Kidney epithelial cell (primary cell): Measurements from ENCODE around the gene ETNPPL. TPM values are rescaled to one million over a fixed set of nuclear protein-coding genes. Genes with fewer than 3 reads are reported as not detected.

Experiments used
- DNase-seq: peaks from one replicate; pipeline ENCODE4 v3.0.0-alpha.2; 2010; ENCODE audit warnings: low read depth
- H3K27me3 ChIP-seq: 2 replicates; pipeline ENCODE4 v1.6.0; 2011; ENCODE audit warnings: low read length; ENCODE audit not compliant: control insufficient read depth, insufficient read depth
- H3K36me3 ChIP-seq: 2 replicates; pipeline ENCODE4 v1.5.1; 2011; ENCODE audit warnings: low read length; ENCODE audit not compliant: control insufficient read depth, insufficient read depth
- H3K4me3 ChIP-seq: 2 replicates; pipeline ENCODE4 v1.5.1; 2011; ENCODE audit warnings: low read depth, mild to moderate bottlenecking, control low read depth, low read length
- total RNA-seq: library from RNA; depleted of rRNA; stranded (reverse); fragments of >200 nt; gene quantifications from 2 replicates; pipeline ENCODE4 v1.2.3, GENCODE V29; 2015
- TF ChIP-seq, protein P1 (sequence below): IDR thresholded peaks from 2 replicates; pipeline ENCODE4 v1.5.1; 2011; ENCODE audit warnings: mild to moderate bottlenecking, moderate library complexity, low read length, control low read depth, inconsistent platforms; ENCODE audit not compliant: insufficient read depth, poor library complexity, severe bottlenecking

Gene ETNPPL
- total RNA-seq, 1 donor from 2014 or later: 0.04 TPM

DNA sequence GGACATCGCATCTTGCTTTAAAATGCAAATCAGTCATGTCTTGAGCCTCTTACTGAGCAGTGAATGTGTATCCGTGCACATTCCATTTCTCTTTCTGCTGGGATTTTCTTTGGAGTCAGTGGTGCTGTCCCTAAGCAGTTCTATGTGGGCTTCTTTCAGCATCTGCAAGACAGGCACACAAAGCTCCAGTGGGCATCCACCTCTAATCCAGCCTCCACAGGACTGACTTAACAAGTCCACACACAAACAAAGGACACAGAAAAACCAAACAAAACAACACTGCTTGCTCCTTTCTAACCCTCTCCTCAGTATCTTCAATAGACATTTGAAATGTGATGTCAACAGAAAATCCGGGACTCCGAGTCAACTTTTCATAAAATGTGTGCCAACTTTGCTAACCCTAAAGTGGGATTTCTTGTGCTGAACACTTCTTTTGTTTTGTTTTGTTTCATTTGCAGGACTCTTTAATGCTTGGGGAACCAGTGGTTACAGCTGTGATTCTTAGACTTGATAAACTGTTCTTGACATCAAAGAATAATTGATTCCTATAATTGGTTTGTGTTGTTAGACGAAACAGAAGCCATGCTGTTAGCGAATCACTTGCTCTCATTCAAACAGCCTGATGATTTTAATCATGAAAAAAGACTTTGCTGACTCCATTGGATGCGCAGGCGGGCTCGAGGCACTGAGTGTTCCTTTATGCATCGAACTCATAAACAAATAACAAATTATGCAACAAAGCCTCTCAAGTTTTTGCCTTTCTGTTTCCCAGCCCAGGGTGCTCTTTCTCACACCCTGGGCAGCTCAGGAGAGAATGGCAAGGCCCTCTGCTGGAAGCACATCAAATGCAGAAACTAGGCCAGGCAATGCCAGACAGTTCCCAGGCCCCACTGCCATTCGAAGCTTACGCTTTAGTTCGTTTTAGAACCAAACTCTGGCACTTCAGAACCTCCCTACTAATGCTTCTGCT, 20.1 kb downstream of the ETNPPL start:
- no peak for DNase-seq
- H3K36me3 ChIP-seq: no peaks in the 10 kb centered on the region
- TF ChIP-seq, protein P1, sequence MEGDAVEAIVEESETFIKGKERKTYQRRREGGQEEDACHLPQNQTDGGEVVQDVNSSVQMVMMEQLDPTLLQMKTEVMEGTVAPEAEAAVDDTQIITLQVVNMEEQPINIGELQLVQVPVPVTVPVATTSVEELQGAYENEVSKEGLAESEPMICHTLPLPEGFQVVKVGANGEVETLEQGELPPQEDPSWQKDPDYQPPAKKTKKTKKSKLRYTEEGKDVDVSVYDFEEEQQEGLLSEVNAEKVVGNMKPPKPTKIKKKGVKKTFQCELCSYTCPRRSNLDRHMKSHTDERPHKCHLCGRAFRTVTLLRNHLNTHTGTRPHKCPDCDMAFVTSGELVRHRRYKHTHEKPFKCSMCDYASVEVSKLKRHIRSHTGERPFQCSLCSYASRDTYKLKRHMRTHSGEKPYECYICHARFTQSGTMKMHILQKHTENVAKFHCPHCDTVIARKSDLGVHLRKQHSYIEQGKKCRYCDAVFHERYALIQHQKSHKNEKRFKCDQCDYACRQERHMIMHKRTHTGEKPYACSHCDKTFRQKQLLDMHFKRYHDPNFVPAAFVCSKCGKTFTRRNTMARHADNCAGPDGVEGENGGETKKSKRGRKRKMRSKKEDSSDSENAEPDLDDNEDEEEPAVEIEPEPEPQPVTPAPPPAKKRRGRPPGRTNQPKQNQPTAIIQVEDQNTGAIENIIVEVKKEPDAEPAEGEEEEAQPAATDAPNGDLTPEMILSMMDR: no peak
- H3K27me3 ChIP-seq: no peaks in the 10 kb centered on the region
- no peak overlapping the region for H3K4me3 ChIP-seq

GRCh38 chr4:108738003-108738706, 24.7 kb downstream of the ETNPPL start:
- no peak for DNase-seq
- H3K4me3 ChIP-seq: no peak overlapping the region
- TF ChIP-seq, protein P1: no peak
- no peaks in the 10 kb centered on the region for H3K27me3 ChIP-seq
- H3K36me3 ChIP-seq: no peaks in the 10 kb centered on the region

GRCh38 chr4:108731006-108731405, 31.8 kb downstream of the ETNPPL start:
- H3K36me3 ChIP-seq: no peaks in the 10 kb centered on the region
- TF ChIP-seq, protein P1: no peak
- H3K27me3 ChIP-seq: peaks cover 2% of the 10 kb centered on the region
- DNase-seq: no peak
- H3K4me3 ChIP-seq: no peak overlapping the region

DNA sequence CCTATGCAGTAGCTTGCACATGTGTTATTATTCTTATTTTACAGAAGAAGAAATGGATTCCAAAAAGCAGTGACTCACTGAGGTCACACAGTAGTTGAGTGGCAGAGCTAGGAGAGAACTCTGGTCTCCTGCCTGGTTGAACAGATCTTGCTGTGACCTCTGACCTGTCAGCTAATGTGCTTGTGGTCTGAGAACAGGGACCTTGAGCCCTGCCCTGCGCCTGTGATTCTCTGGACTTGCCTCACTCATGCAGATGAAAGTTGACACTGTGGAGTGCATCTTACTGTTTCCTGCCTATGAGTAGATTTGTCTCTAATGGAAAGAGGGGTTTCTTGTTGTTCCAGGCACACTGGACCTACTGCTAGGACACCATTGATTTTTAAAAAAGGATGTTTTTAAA, 32.3 kb downstream of the ETNPPL start:
- no peaks in the 10 kb centered on the region for H3K36me3 ChIP-seq
- TF ChIP-seq, protein P1: no peak
- H3K4me3 ChIP-seq: no peak overlapping the region
- no peak for DNase-seq
- peaks cover 2% of the 10 kb centered on the region for H3K27me3 ChIP-seq

DNA sequence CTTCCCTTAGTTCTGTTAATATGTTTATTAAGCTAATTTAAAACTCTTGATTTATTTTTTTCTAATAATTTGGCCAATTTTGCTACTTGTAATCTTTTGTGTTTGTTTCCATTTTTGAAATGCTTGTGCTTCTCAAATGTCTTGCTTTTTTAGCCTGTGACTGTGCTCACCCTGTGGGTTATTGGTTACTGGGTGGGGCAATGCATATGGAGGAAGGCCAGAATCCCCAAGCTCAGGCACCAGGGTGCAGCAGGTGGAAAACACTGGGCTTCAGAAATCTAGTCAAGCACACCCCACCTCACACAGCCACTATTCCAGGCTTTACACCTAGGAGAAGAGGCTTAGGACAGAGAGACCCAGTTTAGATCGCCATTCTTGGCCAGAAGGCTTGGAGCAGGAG, 33.1 kb downstream of the ETNPPL start:
- Histone ChIP-seq H3K27me3 (peaks cover 2% of the 10 kb centered on the region), H3K4me3 (no peak overlapping the region), H3K36me3 (no peaks in the 10 kb centered on the region)
- TF ChIP-seq, protein P1: no peak
- DNase-seq: no peak
